ENCODE measurements around the gene CCDC12. TPM values are rescaled to one million over a fixed set of nuclear protein-coding genes. Genes with fewer than 3 reads are reported as not detected.

CCDC12 gene
- total RNA-seq, 1 donor from 2014 or later: 17.9 TPM

DNA sequence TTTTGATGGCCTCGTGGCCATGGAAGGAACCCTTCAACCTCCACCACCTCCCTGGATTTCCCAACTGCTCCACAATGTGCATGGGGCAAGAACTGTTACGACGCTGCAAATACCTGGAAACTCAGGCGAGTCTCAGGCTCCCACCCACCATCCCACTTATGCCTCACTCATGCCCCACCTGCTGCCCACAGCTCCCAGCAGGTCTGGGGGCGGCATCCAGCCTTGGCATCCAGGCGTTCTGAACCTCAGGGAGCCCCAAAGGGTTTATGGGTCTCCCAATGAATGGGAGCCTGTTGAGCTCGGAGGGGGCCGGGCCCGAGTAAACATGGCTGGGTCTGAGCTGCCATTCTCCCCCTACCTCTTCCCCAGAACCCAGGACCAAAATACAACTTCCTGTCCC, 101.0 kb downstream of the CCDC12 start:
- H3K9me3 ChIP-seq (ENCODE audit: low read depth): no peaks in the 10 kb centered on the region
- Mint-ChIP-seq H3K36me3 (no peaks in the 10 kb centered on the region), H3K27ac (no peak overlapping the region), H3K4me1 (peaks cover 26% of the 10 kb centered on the region), H3K4me3 (no peak overlapping the region), H3K9me3 (no peaks in the 10 kb centered on the region), H3K27me3 (ENCODE audit: insufficient read depth, low read depth) (peaks cover 14% of the 10 kb centered on the region)
- peaks cover 9% of the 10 kb centered on the region for H4K20me1 ChIP-seq (ENCODE audit: low read depth)
- TF ChIP-seq, protein P1, sequence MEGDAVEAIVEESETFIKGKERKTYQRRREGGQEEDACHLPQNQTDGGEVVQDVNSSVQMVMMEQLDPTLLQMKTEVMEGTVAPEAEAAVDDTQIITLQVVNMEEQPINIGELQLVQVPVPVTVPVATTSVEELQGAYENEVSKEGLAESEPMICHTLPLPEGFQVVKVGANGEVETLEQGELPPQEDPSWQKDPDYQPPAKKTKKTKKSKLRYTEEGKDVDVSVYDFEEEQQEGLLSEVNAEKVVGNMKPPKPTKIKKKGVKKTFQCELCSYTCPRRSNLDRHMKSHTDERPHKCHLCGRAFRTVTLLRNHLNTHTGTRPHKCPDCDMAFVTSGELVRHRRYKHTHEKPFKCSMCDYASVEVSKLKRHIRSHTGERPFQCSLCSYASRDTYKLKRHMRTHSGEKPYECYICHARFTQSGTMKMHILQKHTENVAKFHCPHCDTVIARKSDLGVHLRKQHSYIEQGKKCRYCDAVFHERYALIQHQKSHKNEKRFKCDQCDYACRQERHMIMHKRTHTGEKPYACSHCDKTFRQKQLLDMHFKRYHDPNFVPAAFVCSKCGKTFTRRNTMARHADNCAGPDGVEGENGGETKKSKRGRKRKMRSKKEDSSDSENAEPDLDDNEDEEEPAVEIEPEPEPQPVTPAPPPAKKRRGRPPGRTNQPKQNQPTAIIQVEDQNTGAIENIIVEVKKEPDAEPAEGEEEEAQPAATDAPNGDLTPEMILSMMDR (IDR thresholded peaks at IDR 0.05): no peak
- TF ChIP-seq EZH2phosphoT487 (IDR thresholded peaks at IDR 0.05) (no peak), EZH2 (IDR thresholded peaks at IDR 0.05) (no peak)
- DNase-seq (ENCODE audit: low spot score): no peak
- peaks cover 12% of the 10 kb centered on the region for H3K4me1 ChIP-seq
- H3K36me3 ChIP-seq: no peaks in the 10 kb centered on the region
- no peak overlapping the region for H3K4me3 ChIP-seq
- no peak overlapping the region for H3K4me2 ChIP-seq
- H2AFZ ChIP-seq (replicated peaks): no peak overlapping the region
- peaks cover 18% of the 10 kb centered on the region for H3K27me3 ChIP-seq
- no peaks in the 10 kb centered on the region for H3K79me2 ChIP-seq (ENCODE audit: low read depth)
- H3F3A ChIP-seq (ENCODE audit: low read depth): peaks cover 7% of the 10 kb centered on the region
- H3K9ac ChIP-seq: no peak overlapping the region
- H3K27ac ChIP-seq: no peak overlapping the region

DNA sequence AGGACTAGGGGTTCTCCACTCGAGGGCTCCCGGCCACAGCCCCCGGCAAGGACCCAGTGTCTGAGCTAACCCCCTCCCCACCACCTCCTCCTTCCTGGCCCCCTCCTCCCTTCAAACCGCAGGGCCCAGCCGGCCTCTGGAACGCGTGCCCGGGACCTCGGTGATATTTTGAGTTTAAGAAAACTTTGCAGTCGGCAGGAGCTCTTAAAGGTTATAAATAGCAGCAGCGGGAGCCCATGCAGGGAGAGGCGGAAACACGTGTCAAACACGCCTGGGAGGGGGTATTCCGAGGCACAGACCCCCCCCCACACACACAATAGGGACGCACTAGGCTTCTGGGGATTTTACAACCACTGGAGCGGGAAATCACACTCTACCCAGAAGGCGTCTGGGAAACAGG, 102.1 kb downstream of the CCDC12 start:
- Histone ChIP-seq H3K9me3 (ENCODE audit: low read depth) (no peaks in the 10 kb centered on the region), H4K20me1 (ENCODE audit: low read depth) (peaks cover 6% of the 10 kb centered on the region), H3F3A (ENCODE audit: low read depth) (no peaks in the 10 kb centered on the region), H3K4me2 (no peak overlapping the region), H2AFZ (replicated peaks) (no peak overlapping the region), H3K79me2 (ENCODE audit: low read depth) (no peaks in the 10 kb centered on the region), H3K4me3 (no peak overlapping the region), H3K27me3 (peaks cover 7% of the 10 kb centered on the region), H3K9ac (no peak overlapping the region), H3K27ac (no peak overlapping the region), H3K36me3 (no peaks in the 10 kb centered on the region), H3K4me1 (peaks cover 12% of the 10 kb centered on the region)
- Mint-ChIP-seq H3K9me3 (no peaks in the 10 kb centered on the region), H3K4me3 (no peak overlapping the region), H3K27ac (peak overlapping the region; percentile 66), H3K4me1 (peaks cover 30% of the 10 kb centered on the region), H3K27me3 (ENCODE audit: insufficient read depth, low read depth) (peaks cover 11% of the 10 kb centered on the region), H3K36me3 (no peaks in the 10 kb centered on the region)
- no peak for DNase-seq (ENCODE audit: low spot score)
- no peak for TF ChIP-seq EZH2phosphoT487 (IDR thresholded peaks at IDR 0.05)
- TF ChIP-seq EZH2 (IDR thresholded peaks at IDR 0.05): no peak
- TF ChIP-seq, protein P1 (IDR thresholded peaks at IDR 0.05): no peak

DNA sequence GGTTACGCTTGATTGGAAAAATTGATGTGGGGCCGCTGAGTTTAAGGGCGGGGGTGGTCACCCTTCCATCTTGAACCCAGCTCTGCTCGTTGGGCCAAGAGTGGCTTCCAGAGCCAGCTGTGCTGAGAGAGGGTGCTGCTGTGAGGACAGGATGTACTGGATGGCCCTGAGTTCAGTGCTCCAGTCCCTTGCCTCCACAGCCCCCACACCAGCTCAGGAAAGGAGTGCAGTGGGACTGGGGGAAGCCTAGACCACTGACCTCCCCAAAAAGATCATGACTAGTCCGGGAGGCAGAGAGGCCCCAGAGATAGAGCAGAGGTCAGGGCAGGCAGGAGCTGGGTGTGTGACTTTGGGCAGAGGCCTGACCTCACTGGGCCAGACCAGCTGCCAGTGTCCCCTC, 103.0 kb downstream of the CCDC12 start:
- no peaks in the 10 kb centered on the region for H3K79me2 ChIP-seq (ENCODE audit: low read depth)
- H3F3A ChIP-seq (ENCODE audit: low read depth): no peaks in the 10 kb centered on the region
- H3K9me3 ChIP-seq (ENCODE audit: low read depth): no peaks in the 10 kb centered on the region
- no peaks in the 10 kb centered on the region for H4K20me1 ChIP-seq (ENCODE audit: low read depth)
- H3K27ac Mint-ChIP-seq: no peak overlapping the region
- H2AFZ ChIP-seq (replicated peaks): no peak overlapping the region
- no peak for DNase-seq (ENCODE audit: low spot score)
- H3K27me3 ChIP-seq: no peaks in the 10 kb centered on the region
- no peak overlapping the region for H3K4me3 ChIP-seq
- H3K36me3 Mint-ChIP-seq: no peaks in the 10 kb centered on the region
- no peak overlapping the region for H3K27ac ChIP-seq
- no peak overlapping the region for H3K4me3 Mint-ChIP-seq
- H3K4me2 ChIP-seq: no peak overlapping the region
- peaks cover 6% of the 10 kb centered on the region for H3K4me1 ChIP-seq
- H3K27me3 Mint-ChIP-seq (ENCODE audit: insufficient read depth, low read depth): peaks cover 11% of the 10 kb centered on the region
- no peaks in the 10 kb centered on the region for H3K9me3 Mint-ChIP-seq
- H3K4me1 Mint-ChIP-seq: peaks cover 32% of the 10 kb centered on the region
- no peaks in the 10 kb centered on the region for H3K36me3 ChIP-seq
- TF ChIP-seq EZH2phosphoT487 (IDR thresholded peaks at IDR 0.05) (no peak), EZH2 (IDR thresholded peaks at IDR 0.05) (no peak)
- TF ChIP-seq, protein P1 (IDR thresholded peaks at IDR 0.05): no peak
- no peak overlapping the region for H3K9ac ChIP-seq

Small RNA genes within 50 kb of the gene (small RNA-seq; reads per million reads assigned to genes)
- not detected for gene AC109583.2

Other genes with a start within 250 kb of the CCDC12 start
- not detected in 2 replicates for gene MYL3, start 113.3 kb downstream of the CCDC12 start, total RNA-seq (ENCODE audit: low replicate concordance)
- gene PTH1R, start 99.0 kb downstream of the CCDC12 start, total RNA-seq (ENCODE audit: low replicate concordance): 0.43 TPM in 1 of 2 replicates, not detected in the other
- gene NBEAL2, start 2.9 kb upstream of the CCDC12 start, total RNA-seq (ENCODE audit: low replicate concordance): 6.3 and 19.1 TPM in 2 replicates
- gene SETD2, start 187.4 kb upstream of the CCDC12 start, total RNA-seq (ENCODE audit: low replicate concordance): 35.4 and 46.0 TPM in 2 replicates